ENCODE results near the gene ANKRD40.
"Not testable (repeated sequence)": the region's sequence is repeated elsewhere in the genome, so short reads cannot be mapped to it uniquely, and the experiment has no call there.

The ANKRD40 gene

GRCh38 chr17:50710650-50711049, 2.9 kb upstream of the ANKRD40 start:
- DNase-seq, result no peak

GRCh38 chr17:50710025-50710424, 2.3 kb upstream of the ANKRD40 start:
- no peak for DNase-seq

GRCh38 chr17:50709053-50709452, 1.3 kb upstream of the ANKRD40 start:
- not testable (repeated sequence) for DNase-seq

- no peak for DNase-seq
Observed at GRCh38 chr17:50708050-50709000, 611 bp upstream of the ANKRD40 start.

GRCh38 chr17:50703162-50703561, 4.6 kb downstream of the ANKRD40 start:
- no peak for DNase-seq

GRCh38 chr17:50699410-50699809, 8.3 kb downstream of the ANKRD40 start:
- DNase-seq, result no peak

- no peak for DNase-seq
Observed at GRCh38 chr17:50697663-50698272, 9.9 kb downstream of the ANKRD40 start.

GRCh38 chr17:50697062-50697461, 10.7 kb downstream of the ANKRD40 start:
- DNase-seq, result no peak

- no peak for DNase-seq
Observed at GRCh38 chr17:50696365-50696879, 11.3 kb downstream of the ANKRD40 start.

GRCh38 chr17:50693036-50693682, 14.6 kb downstream of the ANKRD40 start:
- no peak for DNase-seq

GRCh38 chr17:50692448-50693035, 15.2 kb downstream of the ANKRD40 start:
- no peak for DNase-seq

- no peak for DNase-seq
Observed at GRCh38 chr17:50691550-50692447, 15.9 kb downstream of the ANKRD40 start.

GRCh38 chr17:50690887-50691549, 16.7 kb downstream of the ANKRD40 start:
- no peak for DNase-seq

- DNase-seq, result no peak
Observed at GRCh38 chr17:50689956-50690886, 17.5 kb downstream of the ANKRD40 start.

GRCh38 chr17:50689251-50689650, 18.5 kb downstream of the ANKRD40 start:
- no peak for DNase-seq

- no peak for DNase-seq
Observed at GRCh38 chr17:50688245-50688644, 19.5 kb downstream of the ANKRD40 start.

GRCh38 chr17:50687200-50688066, 20.3 kb downstream of the ANKRD40 start:
- DNase-seq, result no peak

GRCh38 chr17:50686494-50687199, 21.1 kb downstream of the ANKRD40 start:
- DNase-seq, result no peak

Data from activated T-cell treated with anti-CD3 and anti-CD28 coated beads, Interleukin-2, amount 50 U/mL, for 1 hour (primary cell).